DMS79 treated with DMSO at 0.1 percent for 48 hours (cell line): Measurements from ENCODE around the gene NFE2L2.
"Not testable (repeated sequence)": the region's sequence is repeated elsewhere in the genome, so short reads cannot be mapped to it uniquely, and the experiment has no call there.

ENCODE experiments used
- DNase-seq: peaks from one replicate; lab custom pipeline; 2025; lab: John Stamatoyannopoulos, UW

NFE2L2 gene

DNA sequence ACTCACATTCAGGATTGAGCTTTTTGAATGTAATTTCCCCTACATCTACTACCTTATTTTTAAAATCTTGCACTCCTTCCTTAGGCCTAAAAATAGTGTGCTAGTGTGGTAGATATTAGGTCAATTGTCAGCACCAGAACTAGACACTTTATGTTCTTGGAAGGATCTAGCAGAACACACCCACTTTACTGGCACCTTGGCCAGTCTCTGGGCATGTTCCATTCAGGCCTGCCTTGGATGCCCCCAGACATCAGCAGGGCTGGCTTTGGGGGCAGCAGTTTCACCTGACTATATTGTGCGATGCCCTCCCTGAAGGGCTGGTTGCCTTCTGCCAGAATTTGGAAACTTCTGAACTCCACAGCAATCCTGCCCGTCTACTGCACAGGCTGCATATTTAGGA, 15.3 kb upstream of the NFE2L2 start:
- DNase-seq = no peak

DNA sequence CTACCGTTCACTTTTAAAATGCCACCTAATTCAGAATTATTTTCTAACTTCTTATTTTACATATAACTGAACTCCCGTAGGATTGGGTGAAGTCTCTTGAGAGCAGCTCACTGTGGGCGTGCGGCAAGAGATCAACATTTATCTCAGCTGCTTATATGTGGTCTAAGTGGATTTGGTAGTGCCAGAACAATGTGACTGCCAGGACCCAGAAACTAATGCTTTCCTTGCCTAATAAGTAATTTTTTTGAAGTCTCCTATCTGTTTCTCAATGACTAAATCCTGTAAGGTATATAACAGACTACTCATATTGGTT, 11.2 kb upstream of the NFE2L2 start:
- no peak for DNase-seq

DNA sequence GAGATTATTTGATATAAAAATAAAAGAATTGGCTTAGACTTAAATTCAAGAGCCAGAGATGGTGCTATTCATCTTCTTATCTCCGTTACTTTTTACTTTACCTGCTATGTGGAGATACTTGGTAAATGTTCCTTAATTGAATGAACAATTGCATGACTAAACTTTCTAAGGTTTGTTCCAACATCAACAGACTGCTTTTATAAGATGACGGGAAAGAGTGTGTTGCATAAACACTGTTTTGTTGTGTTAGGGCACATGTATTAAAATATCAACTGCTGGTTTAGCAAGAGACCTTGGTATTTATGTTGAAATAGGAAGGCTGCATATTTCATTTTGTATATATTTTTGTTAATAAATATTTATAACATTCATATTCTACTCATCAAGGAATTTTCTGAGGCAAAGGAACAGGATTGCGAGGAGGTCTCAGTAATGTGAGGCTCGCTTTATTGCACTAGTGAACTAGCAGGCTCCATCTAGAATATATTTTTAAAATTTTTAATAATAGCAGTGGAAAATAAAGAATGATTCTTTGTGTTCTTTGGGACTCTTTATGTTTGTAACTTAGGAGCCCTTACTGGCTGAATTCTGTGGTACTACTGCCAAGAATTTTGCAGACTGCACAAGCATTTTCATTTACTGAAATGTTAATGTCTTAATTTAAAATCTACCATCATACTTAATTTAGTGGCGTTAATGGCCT, 10.7 kb upstream of the NFE2L2 start:
- no peak for DNase-seq

DNA sequence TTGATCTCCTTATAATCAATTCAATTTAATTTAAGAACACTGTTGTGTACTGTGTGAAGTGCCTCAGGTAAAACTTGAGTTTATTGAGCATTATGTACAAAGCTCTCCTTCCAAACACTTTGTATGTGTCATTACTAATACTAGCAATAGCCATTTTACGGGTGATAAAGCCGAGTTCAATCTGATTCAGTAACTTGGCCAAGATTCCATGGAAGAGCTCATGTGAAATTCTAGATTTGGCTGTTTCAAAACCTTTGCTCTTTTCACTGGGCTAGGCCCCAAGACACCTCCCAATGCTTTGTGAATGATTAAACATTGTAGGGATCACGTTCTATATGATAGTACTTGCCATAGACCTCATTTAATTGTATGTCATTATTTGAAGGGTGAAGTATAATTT, 8.9 kb upstream of the NFE2L2 start:
- no peak for DNase-seq

DNA sequence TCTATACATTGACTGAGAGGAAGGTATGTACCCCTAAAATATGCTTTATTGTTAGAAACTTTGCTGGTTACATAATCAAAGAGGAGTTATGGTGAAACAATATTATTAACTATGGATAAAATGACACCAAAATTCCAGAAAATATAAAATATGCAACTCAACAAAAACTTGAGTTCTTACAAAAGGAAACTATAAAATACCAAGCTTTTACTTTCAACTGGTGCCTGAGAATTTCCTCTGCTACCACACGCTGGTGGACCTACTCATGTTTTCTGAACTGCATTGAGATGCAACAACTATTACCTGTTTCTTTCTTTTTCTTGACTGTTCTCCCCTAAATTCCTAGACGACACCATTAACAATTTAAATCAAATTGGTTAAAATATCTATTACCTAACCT, 8.2 kb upstream of the NFE2L2 start:
- DNase-seq = no peak

DNA sequence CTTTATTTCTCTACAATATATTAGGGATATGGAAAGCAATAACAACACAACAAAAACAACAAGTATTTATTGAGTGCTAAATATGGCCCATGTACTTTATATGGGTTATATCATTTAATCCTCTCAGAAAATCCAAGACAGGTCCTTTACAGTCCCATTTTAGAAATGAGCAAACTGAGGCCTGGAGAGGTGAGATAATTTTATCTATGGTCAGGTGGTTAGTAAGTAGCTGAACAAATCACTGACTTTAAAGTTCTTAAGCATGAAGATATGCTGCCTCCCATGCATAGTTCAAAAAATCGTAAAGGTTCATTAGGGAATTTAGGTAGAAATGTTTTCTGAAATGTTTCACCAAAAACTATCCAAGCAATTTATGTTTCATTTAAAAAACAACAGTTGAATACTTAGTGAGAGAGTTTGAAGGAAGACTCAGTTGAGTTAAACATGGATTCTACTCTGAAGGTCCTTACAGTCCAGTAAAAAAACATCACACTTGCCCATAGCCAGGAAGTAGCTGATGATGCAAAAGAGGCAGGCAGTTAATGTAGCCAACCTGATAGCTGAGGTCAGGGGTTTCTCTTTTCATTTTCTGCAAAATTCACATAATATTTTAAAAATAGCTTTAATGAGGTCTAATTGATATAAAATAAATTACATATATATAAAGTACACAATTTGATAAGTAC, 7.6 kb upstream of the NFE2L2 start:
- DNase-seq = no peak

DNA sequence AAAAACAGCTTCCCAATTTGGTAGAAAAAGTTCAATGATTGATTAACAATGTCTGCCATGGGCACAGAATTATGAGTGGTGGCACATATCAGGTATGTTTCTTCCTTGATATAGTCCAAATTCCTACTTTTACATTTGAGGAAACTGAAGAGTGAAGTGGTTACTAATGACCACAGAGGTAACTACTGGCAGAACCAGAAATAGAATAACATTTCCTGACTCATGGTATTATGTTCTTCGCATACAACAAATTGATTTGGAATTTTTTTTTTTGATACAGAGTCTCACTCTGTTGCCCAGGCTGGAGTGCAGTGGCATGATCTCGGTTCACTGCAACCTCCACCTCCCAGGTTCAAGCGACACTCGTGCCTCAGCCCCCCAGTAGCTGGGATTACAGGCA, 6.0 kb upstream of the NFE2L2 start:
- no peak for DNase-seq

DNA sequence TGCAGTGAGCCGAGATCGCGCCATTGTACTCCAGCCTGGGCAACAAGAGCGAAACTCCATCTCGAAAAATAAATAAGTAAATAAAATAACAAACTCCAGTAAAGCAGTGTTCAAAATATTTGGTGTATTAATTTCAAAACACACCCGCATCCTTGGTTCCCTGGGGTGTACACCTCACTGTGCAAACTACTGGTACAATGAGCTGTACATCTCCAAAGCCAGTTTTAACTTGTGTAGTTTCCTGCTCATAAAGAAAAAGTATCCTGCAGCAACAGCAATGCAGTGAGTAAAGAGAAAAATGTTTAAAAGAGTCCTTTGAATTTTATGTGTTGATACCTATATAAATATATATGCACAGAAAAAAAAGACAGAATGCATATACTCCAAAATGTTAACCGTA, 4.4 kb upstream of the NFE2L2 start:
- no peak for DNase-seq

DNA sequence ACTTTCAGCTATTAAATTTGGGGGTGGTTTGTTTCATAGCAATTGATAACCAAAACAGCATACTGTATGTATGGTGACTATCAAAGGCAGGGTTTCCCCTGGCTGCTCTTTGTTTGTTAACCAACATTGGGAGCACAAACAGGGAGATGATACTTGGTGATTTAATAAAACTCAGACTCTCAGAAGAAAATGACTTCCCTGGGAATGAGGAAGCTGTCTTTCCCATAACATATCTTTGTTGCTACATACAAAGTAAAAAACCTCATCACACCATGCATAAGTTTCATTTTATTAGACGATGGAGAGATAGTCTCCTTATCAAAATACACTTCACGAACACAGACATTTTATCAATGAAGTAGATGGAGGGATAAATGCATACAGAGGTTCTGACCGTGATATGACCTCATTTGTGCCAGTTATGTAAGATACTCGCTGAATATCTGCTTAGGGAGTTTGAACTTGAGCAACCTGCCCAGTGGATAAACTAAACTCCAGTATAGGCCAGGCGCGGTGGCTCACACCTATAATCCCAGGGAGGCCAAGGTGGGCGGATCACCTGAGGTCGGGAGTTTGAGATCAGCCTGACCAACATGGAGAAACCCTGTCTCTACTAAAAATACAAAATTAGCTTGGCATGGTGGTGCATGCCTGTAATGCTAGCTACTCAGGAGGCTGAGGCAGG, 3.8 kb upstream of the NFE2L2 start:
- DNase-seq = no peak

DNA sequence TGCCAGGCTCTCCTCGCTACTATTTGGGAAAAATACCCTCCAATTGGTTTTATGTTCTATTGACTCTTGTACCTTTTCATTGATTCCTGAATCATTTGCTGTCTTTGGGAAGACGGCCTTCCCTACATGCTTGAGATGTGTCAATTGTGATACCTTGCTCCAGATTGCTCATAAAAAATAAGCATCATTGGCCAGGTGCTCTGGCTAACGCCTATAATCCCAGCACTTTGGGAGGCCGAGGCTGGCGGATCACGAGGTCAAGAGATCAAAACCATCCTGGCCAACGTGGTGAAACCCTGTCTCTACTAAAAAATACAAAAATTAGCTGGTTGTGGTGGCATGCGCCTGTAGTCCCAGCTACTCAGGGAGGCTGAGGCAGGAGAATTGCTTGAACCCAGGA, 2.4 kb upstream of the NFE2L2 start:
- DNase-seq = not testable (repeated sequence)

DNA sequence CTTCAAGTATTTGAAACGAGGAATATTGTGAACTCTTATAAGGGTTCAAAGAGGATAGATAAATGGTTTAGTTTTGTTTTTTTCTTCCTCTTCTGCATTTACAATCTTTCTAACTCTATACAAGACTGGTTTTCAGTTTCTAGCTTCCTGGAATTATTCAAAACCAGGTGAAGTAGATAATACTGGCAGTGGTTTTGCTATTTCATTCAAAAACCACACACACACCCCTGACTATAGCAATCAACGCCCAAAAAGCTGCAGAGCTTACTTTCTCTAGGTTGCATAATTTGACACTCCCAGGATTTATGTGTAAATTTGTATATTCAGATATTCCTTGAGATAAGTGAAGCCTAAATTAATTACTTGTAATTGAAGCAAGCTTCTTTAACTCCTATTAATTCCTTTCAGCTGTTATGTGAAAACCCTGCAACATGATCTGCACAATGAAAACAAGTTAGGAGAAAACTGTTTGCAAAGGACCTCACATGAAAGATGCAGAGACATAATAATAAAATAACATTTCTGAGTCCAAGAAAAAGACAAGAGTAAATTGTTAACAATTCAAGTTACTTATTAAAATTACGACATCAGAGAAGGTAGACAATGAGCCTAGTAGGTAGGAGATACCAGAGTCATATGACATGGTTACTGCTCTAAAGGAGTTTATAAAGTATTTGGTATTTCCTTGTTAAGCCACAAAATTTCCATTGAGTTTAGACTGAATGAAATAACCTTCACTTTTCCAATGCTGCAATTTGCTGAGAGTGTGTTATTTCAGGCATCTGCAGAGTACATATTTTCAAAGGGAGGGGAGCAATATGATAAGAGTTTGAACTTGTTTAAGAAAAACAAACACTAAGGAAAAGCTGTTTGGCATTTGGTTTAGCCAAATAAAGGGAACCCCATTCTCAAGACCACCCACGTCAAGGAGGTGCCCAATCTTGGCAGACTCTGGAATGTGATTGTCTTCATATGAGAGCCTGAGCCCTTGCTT, 1.6 kb upstream of the NFE2L2 start:
- DNase-seq = no peak

DNA sequence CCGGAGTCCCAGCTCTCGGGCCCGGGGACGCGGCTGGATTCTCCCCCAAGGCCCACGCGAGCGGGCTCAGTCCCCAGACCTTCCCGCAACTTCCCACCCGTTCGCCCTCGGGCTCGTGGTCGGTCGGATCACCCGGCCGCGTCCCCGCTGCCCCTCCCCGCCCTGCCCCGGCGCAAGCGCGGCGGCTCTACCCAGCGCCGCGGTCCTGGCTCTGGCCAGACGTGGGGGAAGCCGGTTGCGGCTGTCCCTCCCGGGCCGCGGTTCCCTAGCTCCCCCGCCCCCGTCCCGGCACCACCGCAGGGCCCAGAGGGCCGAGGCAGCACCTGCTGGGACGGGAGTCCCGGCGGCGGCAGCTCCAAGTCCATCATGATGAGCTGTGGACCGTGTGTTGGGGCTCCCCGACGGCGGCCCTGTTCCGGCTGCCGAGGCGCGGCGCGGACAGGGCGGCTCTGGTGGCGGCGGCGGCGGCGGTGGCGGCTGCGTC, 276 bp downstream of the NFE2L2 start:
- no peak for DNase-seq

DNA sequence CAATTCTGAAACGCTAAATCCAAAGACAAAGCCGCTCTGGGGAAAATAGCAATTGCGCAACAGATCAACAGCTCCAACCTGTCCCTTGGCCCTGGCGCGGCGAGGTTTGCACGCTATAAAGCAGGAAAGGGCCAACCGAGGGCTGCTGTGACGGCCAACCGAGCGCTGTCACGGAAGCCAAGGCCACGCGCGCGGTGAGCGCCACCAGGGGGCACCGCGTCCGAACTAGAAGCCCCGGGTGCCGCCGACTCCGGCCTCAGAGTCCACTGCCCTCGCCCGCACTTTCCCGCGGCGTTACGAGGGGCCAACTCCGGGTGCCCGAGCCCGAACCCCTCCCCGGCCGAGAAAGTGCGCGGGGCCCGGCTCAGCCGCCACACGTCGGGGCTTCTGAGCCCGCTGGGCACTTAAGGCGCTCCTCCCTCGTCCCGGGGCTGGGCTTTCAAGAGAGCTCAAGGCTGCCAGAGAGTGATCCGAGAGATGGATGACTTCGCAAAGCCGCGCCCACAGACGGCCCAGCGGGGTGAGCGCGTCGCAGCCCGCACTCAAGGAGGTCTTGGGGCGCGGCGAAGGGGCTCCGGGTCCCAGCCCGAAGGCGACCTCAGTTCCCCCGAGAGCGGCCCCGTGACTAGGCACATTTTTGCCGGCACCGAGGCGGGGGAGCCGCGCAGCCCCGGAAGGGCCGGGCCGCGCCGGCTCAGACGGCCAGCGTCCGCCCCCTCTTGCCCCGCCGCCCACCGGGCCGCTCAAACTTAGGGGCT, 897 bp downstream of the NFE2L2 start:
- peak; percentile 94 for DNase-seq

DNA sequence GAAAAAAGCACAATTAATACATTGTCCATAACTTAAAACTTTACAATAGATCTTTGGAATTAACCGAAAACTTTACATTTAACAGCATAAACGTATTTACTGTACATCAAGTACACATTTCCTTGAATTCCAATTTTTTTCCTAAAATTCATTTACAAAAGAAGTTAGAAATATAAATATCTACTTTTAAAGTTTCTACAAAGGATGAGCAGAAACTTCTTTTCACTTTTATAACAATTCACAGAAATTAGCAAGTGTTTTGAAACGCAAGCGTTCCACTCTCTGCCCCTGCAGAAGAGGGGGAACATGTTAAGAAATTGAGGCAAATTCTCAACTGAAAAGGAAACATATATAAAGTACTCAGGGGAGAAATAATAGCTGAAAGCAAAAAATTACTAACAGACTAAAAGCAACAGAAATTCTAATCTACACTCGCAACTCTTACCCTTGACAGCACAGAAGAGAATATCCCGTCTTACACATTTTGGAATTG, 1.5 kb downstream of the NFE2L2 start:
- no peak for DNase-seq

DNA sequence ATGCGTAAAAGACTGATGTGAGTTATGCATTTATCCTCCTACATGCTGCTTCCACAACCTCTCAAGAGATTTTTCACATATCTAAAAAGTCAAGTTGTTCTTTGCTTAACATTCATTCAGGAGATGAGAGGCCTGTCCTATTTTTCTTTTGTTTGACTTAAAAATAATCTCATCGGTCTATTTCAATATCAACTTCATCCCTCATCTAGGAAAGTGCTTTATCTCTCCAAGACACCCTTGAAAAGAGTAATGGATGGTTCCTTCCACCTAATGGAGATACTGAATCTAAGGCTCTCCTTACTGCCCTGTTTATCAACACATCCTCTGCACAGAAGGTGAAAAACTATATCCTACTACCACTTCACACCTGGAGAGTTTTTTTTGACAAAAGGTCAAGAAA, 2.4 kb downstream of the NFE2L2 start:
- DNase-seq = peak; percentile 40

DNA sequence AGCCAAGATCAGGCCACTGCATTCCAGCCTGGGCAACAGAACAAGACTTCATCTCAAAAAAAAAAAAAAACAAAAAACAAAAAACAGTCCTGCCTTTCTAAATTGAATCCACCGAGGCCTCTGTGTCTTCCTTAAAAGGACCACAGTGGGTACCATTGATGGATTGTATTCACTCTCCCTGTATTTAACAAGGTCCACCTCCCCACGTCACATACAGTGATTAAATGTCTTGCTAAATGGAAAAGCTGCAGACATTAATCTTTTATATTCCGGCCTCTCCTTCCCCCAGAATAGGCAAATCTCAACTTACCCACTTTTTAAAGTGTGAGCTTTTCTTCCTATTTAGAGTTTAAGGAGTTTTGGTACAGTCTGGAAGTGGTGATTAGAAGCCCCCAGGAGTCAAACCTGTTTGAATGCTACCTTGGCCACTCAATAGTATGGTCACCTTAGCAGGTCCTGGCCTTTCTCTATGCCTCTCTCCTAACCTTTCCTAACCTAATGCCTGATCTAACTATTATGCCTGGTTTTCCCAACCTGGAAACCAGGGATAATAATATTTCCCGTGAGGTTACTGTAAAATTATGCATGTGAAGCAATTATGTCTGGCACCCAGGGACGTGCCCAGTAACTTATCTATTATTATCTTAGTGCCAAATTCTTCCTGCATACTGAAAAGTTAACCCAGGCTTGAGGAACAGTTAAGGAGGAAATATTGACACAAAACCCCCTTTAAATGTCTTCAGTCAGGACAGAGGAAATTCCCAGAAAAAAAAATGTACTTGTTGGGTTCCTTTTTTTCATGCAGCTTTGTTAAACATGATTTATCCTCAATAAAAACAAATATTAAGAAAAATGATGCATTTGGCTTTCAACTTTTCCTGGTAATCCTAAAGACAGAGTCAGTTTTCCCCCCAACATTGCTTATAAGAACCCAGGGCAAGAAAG, 3.1 kb downstream of the NFE2L2 start:
- DNase-seq = no peak

DNA sequence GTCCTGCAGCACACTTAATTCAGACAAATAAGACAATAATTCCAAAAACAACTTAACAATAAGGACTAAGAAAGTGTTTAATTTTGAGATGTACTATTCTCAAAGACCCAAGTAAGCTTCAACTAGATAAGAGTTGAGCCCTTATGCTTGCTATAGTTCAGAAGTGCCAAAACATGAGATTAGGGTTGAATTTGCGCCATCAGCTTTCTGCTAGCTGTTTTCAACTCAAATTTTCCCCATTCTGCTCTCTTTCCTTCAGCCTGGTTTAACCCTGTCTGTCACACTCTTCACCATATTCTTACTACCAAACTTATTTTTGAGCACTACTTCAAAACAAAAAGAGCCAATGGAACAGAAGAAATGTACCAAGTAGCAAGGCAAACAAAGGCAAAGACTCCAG, 4.1 kb downstream of the NFE2L2 start:
- no peak for DNase-seq

DNA sequence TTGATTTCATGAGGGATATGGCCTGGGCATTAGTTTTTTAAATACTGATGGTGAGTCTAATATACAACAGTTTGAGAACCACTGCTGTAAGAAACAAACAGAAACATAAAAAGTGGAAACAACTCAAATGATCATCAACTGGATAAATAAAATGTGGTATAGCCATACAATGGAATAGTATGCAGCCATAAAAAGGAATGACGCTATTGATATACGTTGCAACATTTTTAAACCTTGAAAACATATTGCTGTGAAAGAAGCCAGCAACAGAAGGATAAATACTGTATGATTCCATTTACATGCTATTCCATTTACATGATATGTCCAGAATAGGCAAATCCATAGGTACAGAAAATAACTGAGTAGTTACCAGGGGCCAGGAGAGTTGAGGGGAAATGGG, 6.5 kb downstream of the NFE2L2 start:
- DNase-seq = no peak

DNA sequence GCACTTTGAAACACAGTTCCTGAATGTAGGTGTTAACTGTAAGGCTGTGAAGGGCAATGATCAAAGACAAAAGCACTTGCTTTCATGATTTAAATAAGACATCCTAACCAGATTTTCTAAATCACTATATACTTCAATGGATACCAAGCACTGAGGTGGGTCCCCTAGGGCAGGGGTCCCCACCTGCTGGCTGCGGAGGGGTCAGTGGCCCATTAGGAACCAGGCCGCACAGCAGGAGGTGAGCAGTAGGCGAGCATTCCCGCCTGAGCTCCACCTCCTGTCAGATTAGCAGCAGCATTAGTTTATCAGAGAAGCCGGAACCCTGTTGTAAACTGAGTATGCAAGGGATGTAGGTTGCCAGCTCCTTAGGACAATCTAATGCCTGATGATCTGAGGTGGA, 7.1 kb downstream of the NFE2L2 start:
- DNase-seq = no peak

DNA sequence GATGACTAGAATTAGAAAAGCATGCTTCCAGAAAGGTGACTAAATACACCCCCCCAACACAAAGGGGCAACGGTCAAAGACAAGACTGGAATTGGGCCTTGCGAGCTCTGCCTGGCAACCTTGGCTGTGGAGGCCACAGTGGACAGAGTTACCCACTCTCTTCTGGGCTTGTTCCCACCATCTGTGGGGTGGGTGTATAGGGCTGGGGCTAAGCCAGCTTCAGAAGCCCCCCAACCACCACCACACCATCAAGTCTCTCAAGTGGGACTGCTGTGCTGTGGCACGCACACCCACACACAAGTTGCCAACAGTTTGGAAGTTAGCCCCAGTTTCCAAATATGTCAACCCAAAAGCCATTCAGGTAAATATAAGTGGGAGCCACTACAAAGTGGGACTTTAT, 7.8 kb downstream of the NFE2L2 start:
- DNase-seq = no peak
